IMR-90 (cell line): ENCODE measurements around the gene FBXL7.

Experiments used
- BHLHE40 ChIP-seq: fragments of 150-350 bp; IDR thresholded peaks from 2 replicates; pipeline ENCODE4 v1.6.1; 2016; ENCODE audit warnings: mild to moderate bottlenecking, low read depth, low read length
- CEBPB ChIP-seq: IDR thresholded peaks from 2 replicates; pipeline ENCODE4 v1.6.1; 2012; ENCODE audit warnings: low read depth, low read length, improper control_type of control experiment
- MAFK ChIP-seq: IDR thresholded peaks from 2 replicates; pipeline ENCODE4 v1.6.1; 2012; ENCODE audit warnings: low read depth, low read length, improper control_type of control experiment
- MXI1 ChIP-seq: IDR thresholded peaks from 2 replicates; pipeline ENCODE4 v1.6.1; 2012; ENCODE audit warnings: low read depth, mild to moderate bottlenecking, low read length, moderate library complexity, borderline replicate concordance
- POLR2A ChIP-seq: IDR thresholded peaks from 2 replicates; pipeline ENCODE4 v1.6.1; 2012; ENCODE audit warnings: mild to moderate bottlenecking, low read depth, low read length
- RCOR1 ChIP-seq: IDR thresholded peaks from 2 replicates; pipeline ENCODE4 v1.6.1; 2012; ENCODE audit warnings: mild to moderate bottlenecking, low read length, improper control_type of control experiment; ENCODE audit not compliant: insufficient replicate concordance
- SMC3 ChIP-seq: fragments of 150-350 bp; IDR thresholded peaks from 2 replicates; pipeline ENCODE4 v1.6.1; 2016; ENCODE audit warnings: low read depth, mild to moderate bottlenecking, antibody characterized with exemption, low read length, moderate library complexity
- USF2 ChIP-seq: fragments of 150-350 bp; IDR thresholded peaks from 2 replicates; pipeline ENCODE4 v1.6.1; 2017; ENCODE audit warnings: mild to moderate bottlenecking, antibody characterized with exemption, low read length, low read depth
- TF ChIP-seq, protein P1 (sequence below): conservative IDR thresholded peaks from 2 replicates; pipeline ENCODE4 v1.5.1; 2012; ENCODE audit warnings: mild to moderate bottlenecking, low read depth, low read length, improper control_type of control experiment

DNA sequence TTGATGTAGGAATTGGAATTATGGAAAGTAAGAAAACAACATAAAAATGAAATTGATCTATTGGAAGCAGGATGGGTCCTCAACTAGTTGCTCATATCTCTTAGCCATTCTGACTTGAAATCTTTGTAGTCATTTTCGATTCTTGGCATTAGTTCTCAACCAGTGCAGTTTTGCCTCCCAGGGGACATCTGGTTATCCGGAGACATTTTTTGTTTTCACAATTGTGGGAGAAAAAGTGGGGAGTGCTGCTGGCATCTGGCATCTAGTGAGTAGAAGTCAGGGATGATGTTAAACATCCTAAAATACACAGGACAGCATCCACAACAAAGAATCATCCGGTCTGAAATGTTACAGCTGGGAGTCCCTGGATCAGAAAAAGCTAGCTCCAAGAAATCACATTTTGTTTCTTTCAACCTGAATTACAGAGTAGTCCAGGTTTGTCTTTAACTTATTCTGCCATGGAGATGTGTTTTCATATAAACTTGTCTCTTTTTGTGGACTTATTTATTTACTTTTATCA, 74.9 kb downstream of the FBXL7 start:
- TF ChIP-seq, protein P1, sequence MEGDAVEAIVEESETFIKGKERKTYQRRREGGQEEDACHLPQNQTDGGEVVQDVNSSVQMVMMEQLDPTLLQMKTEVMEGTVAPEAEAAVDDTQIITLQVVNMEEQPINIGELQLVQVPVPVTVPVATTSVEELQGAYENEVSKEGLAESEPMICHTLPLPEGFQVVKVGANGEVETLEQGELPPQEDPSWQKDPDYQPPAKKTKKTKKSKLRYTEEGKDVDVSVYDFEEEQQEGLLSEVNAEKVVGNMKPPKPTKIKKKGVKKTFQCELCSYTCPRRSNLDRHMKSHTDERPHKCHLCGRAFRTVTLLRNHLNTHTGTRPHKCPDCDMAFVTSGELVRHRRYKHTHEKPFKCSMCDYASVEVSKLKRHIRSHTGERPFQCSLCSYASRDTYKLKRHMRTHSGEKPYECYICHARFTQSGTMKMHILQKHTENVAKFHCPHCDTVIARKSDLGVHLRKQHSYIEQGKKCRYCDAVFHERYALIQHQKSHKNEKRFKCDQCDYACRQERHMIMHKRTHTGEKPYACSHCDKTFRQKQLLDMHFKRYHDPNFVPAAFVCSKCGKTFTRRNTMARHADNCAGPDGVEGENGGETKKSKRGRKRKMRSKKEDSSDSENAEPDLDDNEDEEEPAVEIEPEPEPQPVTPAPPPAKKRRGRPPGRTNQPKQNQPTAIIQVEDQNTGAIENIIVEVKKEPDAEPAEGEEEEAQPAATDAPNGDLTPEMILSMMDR = no peak
- TF ChIP-seq BHLHE40 (no peak), POLR2A (no peak), RCOR1 (no peak), MAFK (no peak), USF2 (no peak), SMC3 (no peak), CEBPB (no peak), MXI1 (no peak)
